ENCODE results near the gene UPF3A. TPM values are rescaled to one million over a fixed set of nuclear protein-coding genes. Genes with fewer than 3 reads are reported as not detected.

UPF3A gene
- total and polyA plus RNA-seq, 10 of the 15 experiments (the other 5 are each of a cell fraction or from before 2014, with no cell fraction given) = 18.6 to 61.5 (median 43.3) TPM

GRCh38 chr13:114303700-114304327 lies 22.4 kb downstream of the UPF3A start:
- Histone ChIP-seq H3K27ac (ENCODE audit: control insufficient read depth, insufficient read depth) (no peak overlapping the region), H4K20me1 (ENCODE audit: control insufficient read depth, insufficient read depth) (no peaks in the 10 kb centered on the region), H3K4me3 (no peak overlapping the region), H3K4me1 (ENCODE audit: control insufficient read depth, insufficient read depth, low read length) (no peaks in the 10 kb centered on the region), H3K36me3 (ENCODE audit: control insufficient read depth in 2 of 2, insufficient read depth in 2 of 2, low read length in 1 of 2) (peaks cover 14 to 25% of the 10 kb centered on the region in 2 experiments), H3K9me3 (replicated peaks; ENCODE audit: control insufficient read depth, insufficient read depth, low read length) (no peaks in the 10 kb centered on the region), H2AFZ (ENCODE audit: control insufficient read depth, low read depth, low read length) (no peak overlapping the region), H3K27me3 (replicated peaks in 1 of 2; ENCODE audit: control insufficient read depth in 2 of 2, insufficient read depth in 2 of 2, low read length in 1 of 2) (no peaks in the 10 kb centered on the region), H3K79me2 (ENCODE audit: control insufficient read depth, insufficient read depth, low read length) (no peaks in the 10 kb centered on the region), H3K4me2 (ENCODE audit: control insufficient read depth, insufficient read depth) (no peak overlapping the region), H3K9ac (ENCODE audit: control insufficient read depth, insufficient read depth, low read length) (no peak overlapping the region)
- TF ChIP-seq NFIC (IDR thresholded peaks at IDR 0.05; ENCODE audit: low read depth, low read length) = no peak
- TF ChIP-seq CTCF (IDR thresholded peaks at IDR 0.05 in 2 of 3, conservative IDR thresholded peaks at IDR 0.05 in 1 of 3; ENCODE audit: control insufficient read depth in 2 of 3, extremely low read depth in 1 of 3, insufficient read depth in 1 of 3, low read depth in 3 of 3, low read length in 3 of 3) = no peak
- TF ChIP-seq SIX5 (IDR thresholded peaks at IDR 0.05; ENCODE audit: low read depth, low read length, severe bottlenecking) = no peak
- TF ChIP-seq IKZF1 (conservative IDR thresholded peaks at IDR 0.05) = no peak
- no peak for TF ChIP-seq PBX3 (IDR thresholded peaks at IDR 0.05; ENCODE audit: insufficient replicate concordance, low read depth, low read length)
- no peak for TF ChIP-seq MLLT1 (IDR thresholded peaks at IDR 0.05)
- TF ChIP-seq ZNF384 (IDR thresholded peaks at IDR 0.05; ENCODE audit: borderline replicate concordance, low read depth, low read length) = no peak
- no peak for TF ChIP-seq NRF1 (conservative IDR thresholded peaks at IDR 0.05; ENCODE audit: low read depth, low read length)
- no peak for TF ChIP-seq LARP7 (IDR thresholded peaks at IDR 0.05)
- no TSS peak for BruUV-seq (replicated peaks)
- 97% methylated on average over 10 of the region's 11 CpGs for WGBS (ENCODE audit: insufficient coverage, insufficient replicate concordance, low lambda C conversion rate, missing lambda C conversion rate)
- intact Hi-C loops (cut with micrococcal nuclease; ENCODE audit: unreplicated experiment) (no loop called here), in situ Hi-C loops (cut with MboI) (no loop called here)
- FAIRE-seq (no peak), DNase-seq (ENCODE audit: low read depth, low spot score) (no peak), ATAC-seq (no peak)
- ChIA-PET POLR2A (interaction anchor here (1.1 kb wide), 1 partner anchor 12 kb away, joined by 3 read pairs; no protein-coding TSS in a partner anchor), SMC1A (ENCODE audit: uncharacterized antibody, unreplicated experiment) (no interaction called here), CTCF (no interaction called here), RAD21 (ENCODE audit: unreplicated experiment) (interaction anchor here (1.5 kb wide), 1 partner anchor 8 kb away, joined by 3 read pairs; no protein-coding TSS in a partner anchor)

All from GM12878 (cell line).